H1 (cell line): Measurements from ENCODE around the gene AGAP1. TPM values are rescaled to one million over a fixed set of nuclear protein-coding genes. Genes with fewer than 3 reads are reported as not detected.

Experiments
- ATF3 ChIP-seq: IDR thresholded peaks from 2 replicates; pipeline ENCODE4 v1.6.1; 2011; ENCODE audit warnings: low read depth, mild to moderate bottlenecking, low read length; ENCODE audit not compliant: insufficient read depth
- TAF7 ChIP-seq: optimal IDR thresholded peaks from 2 replicates; pipeline ENCODE3; 2011; ENCODE audit warnings: low read depth, mild to moderate bottlenecking, inconsistent platforms, low read length, moderate library complexity, borderline replicate concordance
- YY1 ChIP-seq: IDR thresholded peaks from 2 replicates; pipeline ENCODE4 v1.6.1; 2011; ENCODE audit warnings: low read depth, mild to moderate bottlenecking, low read length
- polyA plus RNA-seq, 7 experiments: library from polyadenylated mRNA; depleted of rRNA in 3 of 7; stranded (reverse) in 5 of 7; unstranded in 2 of 7; fragments of >200 nt in 5 of 7; fragments of 200-250 nt in 2 of 7; gene quantifications; 1 replicate in 5 of 7; 2 replicates in 1 of 7; 4 replicates in 1 of 7; pipeline versions ENCODE4 v1.2.1 to v1.2.3, GENCODE V29; 2011 to 2013; ENCODE audit warnings: missing spikeins in 2 of 7, mixed read lengths in 2 of 7
- total RNA-seq: library from RNA; stranded (reverse); fragmentation: NEBNext Ultra II Directional; extraction: Animal tissue kit (Norgen Biotek cat#: 25700); gene quantifications from 2 replicates; pipeline ENCODE4 v1.2.1, GENCODE V29; 2021

The AGAP1 gene
- total and polyA plus RNA-seq, 2 of the 8 experiments (the other 6 are each of a cell fraction or from before 2014, with no cell fraction given) = 18.1 to 39.4 TPM

GRCh38 chr2:235623752-235624151 lies 129.9 kb downstream of the AGAP1 start (continued):
- TF ChIP-seq YY1 = no peak
- TF ChIP-seq TAF7 = no peak
- no peak for TF ChIP-seq ATF3
